HepG2 (cell line): ENCODE measurements around the gene TFAP2E. TPM values are rescaled to one million over a fixed set of nuclear protein-coding genes. Genes with fewer than 3 reads are reported as not detected.

Experiments
- CHD4 ChIP-seq: fragments of 200-600 bp; sonication (generic); IDR thresholded peaks from 2 replicates; pipeline ENCODE4 v1.7.0; 2017; ENCODE audit warnings: mild to moderate bottlenecking, low read length, borderline replicate concordance
- IKZF1 ChIP-seq: fragments of 450-650 bp; IDR thresholded peaks from 2 replicates; pipeline ENCODE4 v1.7.1; 2016
- NAIF1 ChIP-seq: sonication (generic); formaldehyde crosslinking; IDR thresholded peaks from 2 replicates; pipeline ENCODE4 v1.5.0; 2020; ENCODE audit warnings: mild to moderate bottlenecking, missing genetic modification reagents, borderline replicate concordance
- RERE ChIP-seq: IDR thresholded peaks from 2 replicates; pipeline ENCODE4 v1.6.1; 2016; ENCODE audit warnings: low read depth, missing genetic modification reagents, missing compliant biosample characterization
- RNF219 ChIP-seq: sonication (generic); formaldehyde crosslinking; IDR thresholded peaks from 2 replicates; pipeline ENCODE4 v1.5.0; 2020; ENCODE audit warnings: mild to moderate bottlenecking, missing genetic modification reagents
- TCF7L2 ChIP-seq: IDR thresholded peaks from 2 replicates; pipeline ENCODE4 v1.6.1; 2011; ENCODE audit warnings: mild to moderate bottlenecking, low read depth, low read length, moderate library complexity
- ZHX1 ChIP-seq: sonication (generic); formaldehyde crosslinking; IDR thresholded peaks from 2 replicates; pipeline ENCODE4 v1.8.1; 2022; ENCODE audit warnings: low read depth, mild to moderate bottlenecking, missing genetic modification reagents
- ZNF138 ChIP-seq: sonication (generic); formaldehyde crosslinking; IDR thresholded peaks from 2 replicates; pipeline ENCODE4 v1.5.0; 2020; ENCODE audit warnings: mild to moderate bottlenecking, low read depth, missing genetic modification reagents
- ZNF264 ChIP-seq: sonication (generic); formaldehyde crosslinking; IDR thresholded peaks from 2 replicates; pipeline ENCODE4 v1.4.0; 2020; ENCODE audit warnings: missing genetic modification reagents
- ZNF333 ChIP-seq: sonication (generic); formaldehyde crosslinking; IDR thresholded peaks from 2 replicates; pipeline ENCODE4 v1.4.0; 2020; ENCODE audit warnings: mild to moderate bottlenecking, missing genetic modification reagents, borderline replicate concordance
- ZNF430 ChIP-seq: sonication (generic); formaldehyde crosslinking; IDR thresholded peaks from 2 replicates; pipeline ENCODE4 v1.9.0; 2021; ENCODE audit warnings: mild to moderate bottlenecking, missing genetic modification reagents
- ZNF670 ChIP-seq: sonication (generic); formaldehyde crosslinking; IDR thresholded peaks from 2 replicates; pipeline ENCODE4 v1.8.0; 2022; ENCODE audit warnings: mild to moderate bottlenecking, missing genetic modification reagents, borderline replicate concordance
- ZNF674 ChIP-seq: sonication (generic); formaldehyde crosslinking; IDR thresholded peaks from 2 replicates; pipeline ENCODE4 v1.5.0; 2020; ENCODE audit warnings: low read depth, mild to moderate bottlenecking, missing genetic modification reagents
- ZZZ3 ChIP-seq: sonication (generic); formaldehyde crosslinking; IDR thresholded peaks from 2 replicates; pipeline ENCODE4 v1.4.0; 2020; ENCODE audit warnings: missing genetic modification reagents, mild to moderate bottlenecking, borderline replicate concordance
- polyA plus RNA-seq, 8 experiments: library from polyadenylated mRNA; depleted of rRNA in 3 of 8; stranded (reverse) in 7 of 8; unstranded in 1 of 8; fragments of >200 nt; fragmentation: Illumina TruSeq in 4 of 8; extraction: Trizol in 4 of 8; gene quantifications; 2 replicates each; pipeline versions ENCODE4 v1.2.1 to v1.2.3, GENCODE V29; 2011 to 2016; ENCODE audit warnings: low read depth in 4 of 8, missing spikeins in 1 of 8, mixed read lengths in 1 of 8; ENCODE audit not compliant: insufficient read depth in 1 of 8
- total RNA-seq, 5 experiments: library from RNA; depleted of rRNA; stranded (reverse); fragments of >200 nt; fragmentation: Illumina TruSeq; extraction: Trizol; gene quantifications; 2 replicates each; pipeline ENCODE4 v1.2.3, GENCODE V29; 2016; ENCODE audit warnings: low read depth in 1 of 5

The TFAP2E gene
- total and polyA plus RNA-seq, 2 of the 13 experiments (the other 11 are each of a cell fraction or from before 2014, with no cell fraction given): 0.31 to 0.41 TPM

GRCh38 chr1:35557611-35558373 is 15.3 kb upstream of the TFAP2E start, which contains the start of gene NCDN (continued):
- 0 out of 2 replicates have a peak, but pooled peaks have one; percentile 32 for TF ChIP-seq ZNF674 (CRISPR knock-in tag)
- TF ChIP-seq RNF219: no peak; the same call in 1 of the 2 replicates
- TF ChIP-seq ZNF430 (CRISPR knock-in tag): 0 out of 2 replicates have a peak, but pooled peaks have one; percentile 31
- TF ChIP-seq ZNF264 (CRISPR knock-in tag): peak; percentile 62; the same call in 1 of the 2 replicates
- no peak for TF ChIP-seq TCF7L2
- TF ChIP-seq NAIF1 (CRISPR knock-in tag): 0 out of 2 replicates have a peak, but pooled peaks have one; percentile 33
- no peak for TF ChIP-seq ZNF138 (CRISPR knock-in tag)
- no peak for TF ChIP-seq ZHX1 (CRISPR knock-in tag)
- peak; percentile 70; the same call in 1 of the 2 replicates for TF ChIP-seq ZZZ3
- TF ChIP-seq RERE (CRISPR knock-in tag): no peak
- TF ChIP-seq ZNF670 (CRISPR knock-in tag): no peak
- TF ChIP-seq IKZF1: no peak
- TF ChIP-seq CHD4: no peak
- no peak for TF ChIP-seq ZNF333 (CRISPR knock-in tag)
